ENCODE measurements around the gene PRKACA. TPM values are rescaled to one million over a fixed set of nuclear protein-coding genes. Genes with fewer than 3 reads are reported as not detected.

The PRKACA gene
- total RNA-seq, 2 experiments from 2014 or later, result 21.1 to 62.0 TPM

GRCh38 chr19:14139944-14140343, 22.4 kb upstream of the PRKACA start:
- Histone ChIP-seq H4K20me1 (ENCODE audit: insufficient read depth, low read length) (no peaks in the 10 kb centered on the region), H3K27ac (ENCODE audit: low read depth, low read length, poor library complexity, severe bottlenecking) (no peak overlapping the region), H3K79me2 (ENCODE audit: insufficient read depth, low read depth, low read length) (peaks cover 22% of the 10 kb centered on the region), H2AFZ (ENCODE audit: low read length) (no peak overlapping the region), H3K9me2 (ENCODE audit: insufficient read depth, low read length) (no peaks in the 10 kb centered on the region), H3K4me3 (ENCODE audit: low read depth, low read length, poor library complexity, severe bottlenecking) (no peak overlapping the region), H3K4me2 (ENCODE audit: low read length) (no peak overlapping the region), H3K9me3 (ENCODE audit: low read length) (no peaks in the 10 kb centered on the region), H3K36me3 (ENCODE audit: insufficient read depth, low read length) (no peaks in the 10 kb centered on the region), H3K4me1 (ENCODE audit: insufficient read depth, low read length, poor library complexity, severe bottlenecking) (peaks cover 11% of the 10 kb centered on the region)
- no TSS peak for BruUV-seq (replicated peaks)
- DNase-seq (ENCODE audit: low spot score), result no peak
- ChIA-PET POLR2A (interaction anchor here (0.6 kb wide), 1 partner anchor 223 kb away, joined by 3 read pairs; no protein-coding TSS in a partner anchor), CTCF (ENCODE audit: unreplicated experiment) (no interaction called here)
- no peak for TF ChIP-seq EZH2phosphoT487 (IDR thresholded peaks at IDR 0.05; ENCODE audit: borderline replicate concordance, low read depth, low read length)
- no peak for TF ChIP-seq CTCF (conservative IDR thresholded peaks at IDR 0.05; ENCODE audit: low read length)
- intact Hi-C loops (cut with micrococcal nuclease; ENCODE audit: unreplicated experiment), result loop anchor here (5.0 kb wide), 1 partner anchor 207 kb away; no protein-coding TSS in a partner anchor

- intact Hi-C loops (cut with micrococcal nuclease; ENCODE audit: unreplicated experiment), result loop anchor here (5.0 kb wide), 1 partner anchor 209 kb away; no protein-coding TSS in a partner anchor
- Histone ChIP-seq H3K4me2 (ENCODE audit: low read length) (peak overlapping the region; percentile 96), H3K9me2 (ENCODE audit: insufficient read depth, low read length) (no peaks in the 10 kb centered on the region), H4K20me1 (ENCODE audit: insufficient read depth, low read length) (peaks cover 6% of the 10 kb centered on the region; the same call in 1 of the 2 replicates), H2AFZ (ENCODE audit: low read length) (no peak overlapping the region), H3K36me3 (ENCODE audit: insufficient read depth, low read length) (peaks cover 10% of the 10 kb centered on the region), H3K4me3 (ENCODE audit: low read depth, low read length, poor library complexity, severe bottlenecking) (peak overlapping the region; percentile 95), H3K27ac (ENCODE audit: low read depth, low read length, poor library complexity, severe bottlenecking) (no peak overlapping the region), H3K9me3 (ENCODE audit: low read length) (no peaks in the 10 kb centered on the region), H3K79me2 (ENCODE audit: insufficient read depth, low read depth, low read length) (peaks cover 33% of the 10 kb centered on the region), H3K4me1 (ENCODE audit: insufficient read depth, low read length, poor library complexity, severe bottlenecking) (peaks cover 21% of the 10 kb centered on the region)
- POLR2A ChIA-PET, result no interaction called here
- TF ChIP-seq CTCF (conservative IDR thresholded peaks at IDR 0.05; ENCODE audit: low read length), result no peak
- TF ChIP-seq EZH2phosphoT487 (IDR thresholded peaks at IDR 0.05; ENCODE audit: borderline replicate concordance, low read depth, low read length), result no peak
- CTCF ChIA-PET (ENCODE audit: unreplicated experiment), result no interaction called here
- DNase-seq (ENCODE audit: low spot score), result no peak
- no TSS peak for BruUV-seq (replicated peaks)
Measured at GRCh38 chr19:14138576-14139265, 21.2 kb upstream of the PRKACA start.

Data from OCI-LY7 (cell line).